SK-N-MC (cell line): ENCODE measurements around the gene ETV1.

ENCODE experiments used
- EZH2 ChIP-seq: fragments of 200-600 bp; sonication (generic); IDR thresholded peaks from one replicate; pipeline ENCODE4 v1.6.1; 2017; ENCODE audit warnings: antibody characterized with exemption
- POLR2AphosphoS5 ChIP-seq: IDR thresholded peaks from 2 replicates; pipeline ENCODE4 v1.6.1; 2012; ENCODE audit warnings: mild to moderate bottlenecking, low read depth, low read length, borderline replicate concordance

DNA sequence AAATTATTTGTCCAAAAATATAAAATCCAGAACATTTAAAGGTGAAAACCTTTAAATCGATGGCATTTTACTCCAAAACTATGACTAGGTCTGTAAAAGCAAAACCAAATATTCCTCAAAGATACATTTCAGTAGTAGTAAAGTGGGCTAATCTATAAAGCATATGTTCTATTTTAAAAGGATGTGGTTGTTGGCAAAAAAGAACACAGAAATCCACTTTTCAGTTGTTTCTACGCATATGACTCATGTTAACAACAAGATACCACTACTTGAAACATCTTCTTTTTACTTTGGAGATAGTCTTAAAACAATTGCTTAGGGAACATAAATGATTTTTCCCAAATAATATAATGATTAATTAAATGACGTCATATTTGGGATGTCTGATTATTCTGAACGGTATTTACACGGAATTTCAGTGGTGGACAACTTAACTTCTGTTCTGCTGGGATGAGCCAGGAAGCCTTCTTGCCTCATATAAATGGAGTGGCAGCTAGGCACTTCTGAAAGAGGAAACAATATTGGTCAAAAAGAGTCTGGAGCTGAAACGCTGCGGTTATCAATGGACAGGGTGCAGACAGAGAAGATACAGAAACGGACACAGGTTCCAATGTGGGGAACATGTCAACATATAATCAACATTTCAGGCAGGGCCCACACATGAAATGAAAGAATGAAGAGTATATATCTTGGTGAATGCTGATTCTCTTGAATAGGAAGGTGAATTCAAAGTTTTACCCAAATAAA lies 78.5 kb downstream of the ETV1 start:
- no peak for TF ChIP-seq EZH2
- no peak for TF ChIP-seq POLR2AphosphoS5
